IPS DF 19.7 (cell line): ENCODE results near the gene TDRD7.
A peak's percentile ranks its signal among the peaks of the same experiment; 100 is the strongest.
"Not testable (repeated sequence)": the region's sequence is repeated elsewhere in the genome, so short reads cannot be mapped to it uniquely, and the experiment has no call there.

ENCODE experiments used
- DNase-seq: peaks from one replicate; pipeline ENCODE4 v3.0.0-alpha.2; 2013; ENCODE audit warnings: low read depth, low spot score

TDRD7 gene

DNA sequence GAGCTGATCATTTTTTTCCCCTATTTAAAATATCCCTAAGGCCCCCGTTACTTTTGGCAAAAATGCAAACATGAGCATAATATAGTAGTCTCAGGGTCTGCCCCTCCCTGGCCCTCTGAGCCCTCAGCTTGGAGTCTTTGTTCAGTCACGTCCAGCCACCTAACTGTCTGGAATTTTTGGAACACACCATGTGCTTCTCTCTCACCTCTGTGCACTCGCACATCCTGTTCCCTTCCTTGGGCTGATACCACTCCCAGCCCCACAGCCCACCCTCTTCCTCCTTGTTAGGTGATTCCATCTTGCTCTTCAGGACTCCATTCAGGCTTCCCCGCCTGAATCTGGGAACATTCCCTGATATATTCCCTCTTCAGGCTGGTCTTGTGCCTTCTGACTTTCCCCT lies 16.0 kb downstream of the TDRD7 start:
- DNase-seq = no peak

DNA sequence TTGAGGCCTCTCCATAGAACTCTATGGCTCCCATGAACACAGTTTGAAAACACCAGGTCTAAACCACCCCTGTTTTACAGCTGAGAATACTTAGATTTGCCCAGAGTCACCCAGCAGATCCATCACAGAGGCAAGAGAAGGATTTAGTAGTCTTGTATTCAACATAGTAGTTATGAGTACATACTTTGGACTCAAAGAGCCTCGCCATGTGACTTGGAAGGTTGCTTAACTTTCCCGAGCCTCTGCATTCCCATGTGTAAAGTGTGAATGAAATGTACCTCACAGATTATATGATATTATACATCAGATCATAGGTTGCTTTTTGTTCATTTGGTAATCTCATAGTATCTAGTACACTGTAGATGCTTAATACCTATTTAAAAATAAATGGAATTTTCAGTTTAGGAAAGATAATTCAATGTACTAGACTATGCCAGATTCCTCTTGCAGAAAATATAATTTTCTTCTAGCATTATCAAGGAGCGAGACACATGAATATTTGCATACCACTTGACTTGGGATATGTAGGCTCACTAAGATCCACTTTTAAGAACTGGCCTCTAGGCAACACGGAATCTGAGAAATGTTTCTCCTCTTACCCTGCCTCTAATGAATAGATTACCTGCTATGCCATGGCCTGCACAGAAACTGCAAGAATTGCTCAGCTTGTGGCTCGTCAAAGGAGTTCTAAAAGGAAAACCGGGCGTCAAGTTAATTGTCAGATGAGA lies 18.6 kb downstream of the TDRD7 start:
- DNase-seq = no peak

DNA sequence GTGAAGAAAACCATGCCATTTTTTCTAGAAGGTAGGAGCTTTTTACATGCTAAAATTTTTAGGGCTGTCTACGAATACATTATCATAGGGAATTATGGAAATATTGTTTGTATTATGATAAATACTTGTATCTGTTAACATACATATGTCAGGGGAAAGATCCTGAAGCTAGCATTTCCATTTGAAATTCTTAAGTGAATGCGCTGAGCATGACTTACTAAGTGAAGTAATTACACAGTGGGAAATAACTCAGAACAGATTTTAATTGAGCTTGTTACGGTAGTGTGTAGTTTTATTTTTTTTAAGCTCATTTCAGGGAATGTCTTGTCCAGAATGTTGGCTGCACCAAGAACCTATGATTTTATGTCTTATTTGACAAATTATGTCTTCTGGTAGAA lies 19.1 kb downstream of the TDRD7 start:
- no peak for DNase-seq

DNA sequence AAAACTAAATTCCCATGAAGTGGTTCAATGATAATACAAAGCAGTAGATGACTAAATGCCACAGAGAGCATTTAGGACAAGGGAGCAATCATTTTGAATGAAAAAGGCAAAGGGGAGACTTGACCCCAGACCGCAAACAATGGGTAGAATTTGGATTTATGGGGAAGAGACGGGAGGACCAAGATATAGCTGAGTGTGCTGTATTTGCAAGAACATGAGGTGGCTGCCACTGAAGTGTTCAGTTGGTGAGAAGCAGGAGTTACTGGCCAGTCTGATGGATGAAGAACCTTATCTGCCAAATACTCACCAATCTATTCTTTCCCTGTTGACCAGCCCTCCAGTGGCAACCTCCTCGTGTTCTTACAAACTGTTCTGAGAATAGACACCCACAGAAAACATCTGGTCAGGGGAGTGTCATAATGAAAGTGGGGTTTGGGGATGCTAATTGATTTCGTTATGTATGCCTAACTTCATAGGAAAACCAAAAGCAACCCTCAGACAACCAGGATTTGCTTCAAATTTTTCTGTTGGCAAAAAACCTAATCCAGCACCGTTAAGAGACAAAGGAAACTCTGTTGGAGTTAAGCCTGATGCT lies 19.8 kb downstream of the TDRD7 start:
- DNase-seq = no peak

DNA sequence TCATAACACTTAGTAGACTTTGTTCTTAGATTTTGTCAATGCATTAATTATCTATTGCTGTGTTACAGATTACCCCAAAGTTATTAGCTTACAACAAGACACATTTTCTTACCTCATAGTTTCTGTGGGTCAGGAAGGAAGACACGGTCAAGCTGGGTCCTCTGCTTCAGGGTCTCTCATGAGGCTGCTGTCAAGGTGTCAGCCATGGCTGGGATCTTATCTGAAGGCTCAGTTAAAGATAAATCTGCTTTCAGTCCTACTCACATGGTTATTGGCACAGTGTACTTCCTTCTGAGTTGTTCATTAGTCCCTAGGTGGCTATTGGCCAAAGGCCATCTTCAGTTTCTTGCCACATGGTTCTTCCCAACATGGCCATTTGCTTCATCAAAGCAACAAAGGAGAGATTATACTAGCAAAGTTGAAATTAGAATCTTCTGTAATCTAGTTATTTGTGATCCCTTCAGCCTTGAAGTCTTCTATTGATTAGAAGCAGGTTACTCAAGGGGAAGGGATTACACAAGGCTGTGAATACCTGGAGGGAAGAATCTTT lies 25.2 kb downstream of the TDRD7 start:
- no peak for DNase-seq

DNA sequence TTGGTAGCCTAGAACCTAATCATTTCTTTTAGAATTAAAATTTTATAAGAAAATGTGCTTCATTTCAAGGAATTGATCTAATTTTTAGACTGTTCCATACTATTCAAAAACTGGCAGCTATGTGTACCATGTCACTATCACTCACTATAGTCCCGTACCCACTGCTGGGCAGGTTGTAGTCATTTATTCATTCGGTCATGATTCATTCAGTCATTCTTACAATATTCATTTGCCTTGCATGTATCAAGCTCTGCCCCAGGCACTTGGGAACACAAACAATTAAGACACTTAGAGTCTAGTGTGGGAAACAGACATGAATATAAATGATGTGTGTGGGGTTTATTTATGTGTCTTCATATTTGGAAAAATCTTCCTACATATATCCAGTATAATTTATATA lies 26.4 kb downstream of the TDRD7 start:
- DNase-seq = no peak

DNA sequence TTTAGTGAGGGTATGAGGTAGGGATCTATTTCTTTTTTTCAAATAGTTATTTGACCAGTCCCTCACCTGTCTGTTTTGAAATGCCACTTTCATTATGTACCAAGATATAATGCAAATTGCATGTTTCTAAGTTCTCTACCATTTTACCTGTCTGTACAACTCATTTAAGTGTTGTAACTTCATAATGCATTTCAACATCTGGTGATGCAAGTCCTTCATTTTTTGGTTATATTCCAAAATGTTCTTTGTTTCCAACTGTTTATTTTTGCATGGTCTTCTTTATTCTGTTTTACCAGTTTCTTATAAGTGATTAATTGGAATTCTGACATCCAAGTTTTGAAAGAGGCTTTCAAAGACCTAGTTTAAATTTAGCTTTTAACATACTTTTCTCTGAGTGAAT lies 26.8 kb downstream of the TDRD7 start:
- no peak for DNase-seq

DNA sequence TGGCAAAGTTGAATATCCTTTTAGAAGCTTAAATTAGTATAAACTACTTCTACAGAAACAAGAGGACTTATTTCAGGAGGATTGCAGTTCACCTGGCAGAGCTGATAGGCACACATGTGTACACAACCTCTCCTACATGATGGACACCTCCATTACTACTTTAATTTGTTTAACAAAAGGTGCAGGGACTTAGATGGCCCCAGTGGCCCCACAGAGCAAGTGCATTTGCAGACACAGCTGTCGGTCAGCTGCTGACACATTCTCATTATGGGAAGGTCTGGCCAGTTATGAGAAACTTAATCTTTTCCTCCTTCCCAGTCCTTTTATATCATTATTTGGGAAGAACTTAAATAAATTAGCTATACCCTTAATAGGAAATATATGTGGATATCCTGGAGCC lies 28.3 kb downstream of the TDRD7 start:
- no peak for DNase-seq

DNA sequence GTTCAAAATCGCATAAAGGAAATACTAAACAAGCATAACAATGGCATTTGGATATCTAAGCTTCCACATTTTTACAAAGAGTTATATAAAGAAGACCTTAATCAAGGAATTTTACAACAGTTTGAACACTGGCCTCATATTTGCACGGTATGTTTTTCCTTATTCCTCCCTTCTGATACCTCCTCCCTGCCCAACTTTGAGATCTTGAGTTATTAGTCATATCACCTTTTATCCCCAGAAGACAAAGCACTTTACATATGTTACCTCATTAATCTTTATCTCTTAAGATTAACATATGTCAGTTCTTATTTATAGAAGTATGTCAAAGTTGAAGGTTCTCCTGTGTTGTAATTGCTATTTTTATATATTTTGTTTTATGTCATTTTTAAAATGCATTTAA lies 29.8 kb downstream of the TDRD7 start:
- no peak for DNase-seq

DNA sequence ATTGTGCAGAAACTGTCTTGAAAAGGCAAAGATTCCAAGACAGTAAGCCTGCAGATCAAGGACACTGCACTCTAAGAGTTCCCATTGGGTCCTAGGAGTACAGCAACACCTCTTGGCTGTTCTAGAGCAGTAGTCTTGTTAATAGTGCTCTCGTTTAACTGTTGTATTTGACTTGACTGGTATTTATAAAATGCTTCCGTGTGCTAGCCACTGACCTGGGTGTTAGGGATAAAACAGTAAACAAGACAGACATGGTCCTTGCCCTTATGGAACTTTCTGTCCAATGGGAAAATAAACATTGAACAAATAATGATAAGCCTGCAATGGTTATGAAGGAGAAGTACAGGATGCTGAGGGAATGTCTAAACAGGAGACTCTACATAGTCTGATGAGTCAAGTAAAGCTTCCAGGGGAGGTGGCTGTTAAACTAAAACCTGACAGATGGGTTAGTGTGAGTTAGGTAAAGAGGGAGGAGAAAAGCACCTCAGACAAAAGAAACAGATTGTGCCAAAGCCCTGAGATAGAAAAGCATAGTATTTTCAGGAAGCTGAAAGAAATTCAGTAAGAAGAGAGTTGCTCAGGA lies 33.3 kb downstream of the TDRD7 start:
- DNase-seq = no peak

DNA sequence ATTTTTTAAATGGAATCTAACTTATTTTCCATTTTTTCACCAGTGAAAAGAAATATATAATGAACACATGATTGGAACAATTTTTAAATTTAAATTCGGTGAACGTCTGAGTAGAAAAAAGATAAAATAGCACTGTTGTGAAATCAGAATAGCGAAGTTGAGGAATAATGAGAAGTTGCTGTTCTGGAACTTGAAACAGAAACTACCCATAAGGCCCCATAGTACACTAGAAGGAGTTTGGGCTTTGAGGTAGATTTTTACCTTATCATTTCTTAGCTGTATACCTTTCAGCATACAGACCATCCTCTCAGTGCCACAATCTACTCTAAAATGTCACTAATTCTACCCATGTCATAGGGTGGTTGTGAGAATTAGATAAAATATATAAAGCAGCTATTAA lies 35.1 kb downstream of the TDRD7 start:
- no peak for DNase-seq

DNA sequence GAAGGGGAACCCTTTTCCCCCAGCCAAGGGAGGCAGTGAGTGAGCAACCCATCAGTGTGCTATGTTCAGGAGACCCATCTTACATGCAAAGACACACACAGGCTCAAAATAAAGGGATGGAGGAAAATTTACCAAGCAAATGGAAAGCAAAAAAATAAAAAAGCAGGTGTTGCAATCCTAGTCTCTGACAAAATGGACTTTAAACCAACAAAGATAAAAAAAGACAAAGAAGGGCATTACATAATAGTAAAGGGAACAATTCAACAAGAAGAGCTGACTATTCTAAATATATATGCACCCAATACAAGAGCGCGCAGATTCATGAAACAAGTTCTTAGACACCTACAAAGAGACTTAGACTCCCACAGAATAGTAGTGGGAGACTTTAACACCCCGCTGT lies 41.7 kb downstream of the TDRD7 start:
- not testable (repeated sequence) for DNase-seq

DNA sequence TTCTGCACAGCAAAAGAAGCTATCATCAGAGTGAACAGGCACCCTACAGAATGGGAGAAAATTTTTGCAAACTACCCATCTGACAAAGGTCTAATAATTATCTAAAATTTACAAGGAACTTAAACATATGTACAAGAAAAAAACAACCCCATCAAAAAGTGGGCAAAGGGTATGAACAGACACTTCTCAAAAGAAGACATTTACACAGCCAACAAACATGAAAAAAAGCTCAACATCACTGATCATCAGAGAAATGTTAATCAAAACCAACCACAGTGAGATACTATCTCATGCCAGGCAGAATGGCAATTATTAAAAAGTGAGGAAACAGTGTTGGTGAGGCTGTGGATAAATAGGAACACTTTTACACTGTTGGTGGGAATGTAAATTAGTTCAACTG lies 44.9 kb downstream of the TDRD7 start:
- not testable (repeated sequence) for DNase-seq

DNA sequence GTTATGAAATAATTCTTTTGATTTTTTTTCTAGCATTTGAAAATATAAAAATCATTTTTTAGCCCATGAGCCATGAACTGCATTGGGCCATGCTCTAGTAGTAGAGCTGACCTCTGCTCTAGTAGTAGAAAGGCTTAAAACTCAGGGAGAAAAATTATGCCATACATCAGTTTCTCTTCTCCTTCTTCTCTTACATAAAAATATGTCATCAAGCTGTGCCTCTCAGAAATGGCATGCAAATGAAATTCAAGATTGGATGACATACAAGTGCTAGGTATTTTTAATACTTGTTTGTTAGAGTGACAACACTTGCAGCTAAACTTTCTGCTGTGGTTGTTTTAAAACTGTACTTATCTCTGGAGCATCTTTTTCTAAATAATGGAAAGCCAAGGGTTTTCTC lies 47.4 kb downstream of the TDRD7 start:
- DNase-seq = no peak

DNA sequence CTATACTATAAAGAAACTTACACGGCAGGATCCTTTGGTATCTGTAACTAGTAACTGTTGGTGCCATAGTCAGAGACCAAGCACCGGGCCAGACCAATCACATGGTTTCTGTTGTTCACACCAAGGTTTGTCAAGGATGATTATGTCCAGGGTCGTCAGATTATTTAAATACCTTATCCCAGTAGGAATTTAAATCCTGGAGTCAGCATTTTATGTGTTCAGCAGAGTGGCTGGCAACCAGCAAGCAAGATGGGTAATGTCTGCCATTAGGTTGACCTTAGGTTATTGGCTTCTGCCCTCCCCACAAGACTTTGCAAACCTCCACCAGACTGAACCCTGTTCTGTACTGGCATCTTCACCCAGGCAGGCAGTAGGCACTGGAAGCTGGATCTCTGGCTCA lies 50.3 kb downstream of the TDRD7 start:
- DNase-seq = no peak

DNA sequence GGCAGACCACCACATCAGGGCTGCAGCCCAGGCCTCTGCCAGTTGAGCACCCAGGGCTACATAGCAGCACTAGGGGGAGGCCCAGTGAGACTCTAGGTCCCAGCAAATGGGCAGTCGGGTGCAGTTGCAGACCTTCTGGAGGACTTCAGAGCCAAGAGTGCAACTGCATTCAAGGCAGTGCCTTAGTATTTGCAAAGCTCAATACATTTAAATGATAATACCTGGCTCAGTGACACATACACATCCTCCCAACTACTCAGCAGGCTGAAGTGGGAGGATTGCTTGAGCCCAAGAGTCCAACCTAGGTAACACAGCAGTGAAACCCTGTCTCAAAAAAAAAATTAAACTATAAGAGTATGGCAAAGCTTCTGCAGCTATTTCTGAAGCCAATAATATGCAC lies 51.0 kb downstream of the TDRD7 start:
- no peak for DNase-seq

DNA sequence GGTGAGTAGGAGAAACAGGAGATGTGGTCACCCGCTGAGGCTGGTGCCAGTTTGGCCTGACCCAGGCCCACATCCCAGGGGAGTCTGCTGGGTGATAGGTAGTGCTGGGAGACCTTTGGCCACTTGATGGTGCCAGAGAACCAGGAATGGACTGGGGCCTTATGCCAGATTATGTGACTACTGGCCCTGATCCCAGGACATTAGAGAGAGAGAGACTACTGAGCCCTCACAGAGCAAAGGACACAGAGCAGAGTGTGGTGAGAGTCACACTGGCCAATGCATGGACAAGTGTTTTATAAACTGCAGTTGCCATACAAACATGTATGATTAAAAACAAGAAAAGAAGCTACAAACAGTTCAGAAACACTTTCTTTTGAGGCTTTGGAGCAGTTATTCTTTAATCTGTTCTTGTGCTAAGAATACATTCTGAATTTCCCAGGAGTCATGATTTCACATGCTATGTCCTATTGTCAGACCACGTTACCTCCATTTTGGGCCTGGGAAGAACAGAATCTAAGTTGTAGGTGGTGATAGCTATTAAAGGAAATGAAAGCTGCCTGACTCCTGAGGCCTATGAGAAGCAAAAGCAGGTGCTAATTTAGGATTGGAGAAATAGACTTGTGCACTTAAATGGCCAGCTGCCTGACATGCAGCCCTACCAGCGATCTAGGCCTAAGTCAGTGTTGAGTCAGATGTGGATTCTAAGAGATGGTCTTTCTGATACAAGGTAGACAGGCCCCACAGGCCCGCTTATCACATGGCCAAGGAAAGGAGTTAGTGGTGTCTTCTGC lies 57.0 kb downstream of the TDRD7 start:
- DNase-seq = peak; percentile 38

DNA sequence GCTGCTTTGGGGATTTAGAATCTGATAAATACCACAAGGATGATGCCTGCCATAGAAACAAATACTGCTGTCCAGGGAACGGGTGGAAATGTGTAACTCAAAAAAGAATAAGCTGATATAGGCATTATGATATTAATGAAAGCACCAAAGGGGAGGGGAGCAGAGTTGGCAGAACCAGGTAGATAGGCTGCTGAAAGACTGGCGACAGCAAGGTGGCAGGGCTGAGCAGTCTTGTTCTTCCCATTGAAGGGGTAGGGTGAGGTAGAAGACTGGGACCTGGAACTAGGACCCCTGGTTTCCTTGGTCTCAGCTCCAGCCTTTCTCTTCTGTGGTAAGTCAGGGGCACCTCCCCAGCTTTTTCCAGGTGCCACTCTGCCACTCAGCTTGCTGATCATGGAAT lies 58.2 kb downstream of the TDRD7 start:
- no peak for DNase-seq

DNA sequence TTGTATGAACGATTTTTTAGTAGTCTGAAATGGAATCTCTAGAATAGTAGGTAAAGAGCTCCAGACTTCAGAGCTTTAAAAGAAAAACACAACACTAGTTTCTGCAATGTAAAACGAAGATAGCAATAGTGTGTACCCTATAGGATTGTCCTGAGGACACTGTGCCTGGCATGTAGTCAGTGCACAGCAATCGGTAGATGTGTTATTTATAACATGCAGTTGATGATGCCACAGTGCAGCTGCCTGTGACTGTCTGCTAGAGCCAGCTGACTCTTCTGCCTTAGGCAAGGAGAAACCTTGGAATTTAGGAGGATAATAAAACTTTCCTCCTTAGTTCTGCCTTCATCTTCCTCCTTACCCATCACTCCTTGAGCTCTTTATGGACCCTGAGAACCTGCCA lies 61.8 kb downstream of the TDRD7 start:
- no peak for DNase-seq

DNA sequence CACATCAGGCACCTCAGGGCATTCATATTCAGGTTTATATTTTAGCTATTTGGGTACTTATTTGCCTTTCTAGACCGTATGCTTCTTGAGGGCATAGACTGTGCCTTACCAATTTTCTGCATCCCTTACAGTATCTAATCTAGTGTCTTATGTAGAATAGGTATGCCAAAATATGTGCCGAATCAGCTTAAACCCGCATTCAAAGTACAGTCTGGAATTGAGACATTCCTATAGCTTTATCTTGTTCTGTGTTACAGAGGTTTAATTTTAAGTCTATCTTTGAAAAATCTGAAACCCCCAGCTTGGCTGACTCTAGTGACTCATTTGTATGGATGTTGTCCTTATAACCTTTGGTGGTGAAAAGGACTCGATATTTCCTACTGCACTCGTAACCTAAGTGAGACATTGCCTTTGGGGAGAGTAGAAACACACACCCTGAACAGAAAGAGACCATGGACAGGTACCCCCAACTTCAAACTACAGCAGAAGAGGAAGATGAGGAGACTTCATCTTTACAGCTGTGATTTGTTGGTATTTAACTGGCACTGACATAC lies 62.6 kb downstream of the TDRD7 start:
- DNase-seq = no peak

DNA sequence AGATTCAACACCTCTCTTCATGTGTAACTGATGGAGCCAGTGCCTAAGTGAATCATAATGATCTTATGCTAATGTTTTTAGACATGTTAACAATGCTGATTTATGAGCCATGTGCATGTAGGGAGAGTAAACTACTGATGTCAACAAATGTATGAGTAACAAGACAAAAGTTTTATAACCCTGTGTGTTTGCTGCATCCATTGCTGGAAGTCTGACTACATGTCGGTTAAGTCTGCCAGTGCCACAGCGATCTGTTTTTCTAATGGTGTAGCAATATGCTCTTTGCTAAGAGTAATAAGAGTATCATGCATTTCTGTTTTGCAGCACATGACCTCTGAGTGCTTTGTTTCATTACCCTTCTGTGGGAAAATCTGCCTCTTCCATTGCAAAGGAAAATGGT lies 63.2 kb downstream of the TDRD7 start:
- DNase-seq = no peak
